K562 (cell line): ENCODE data around the gene PRDX2. TPM values are rescaled to one million over a fixed set of nuclear protein-coding genes. Genes with fewer than 3 reads are reported as not detected.

ENCODE experiments used
- ARID1B ChIP-seq: fragments of 450-650 bp; IDR thresholded peaks from 2 replicates; pipeline ENCODE4 v1.6.1; 2016; ENCODE audit warnings: antibody characterized with exemption, mild to moderate bottlenecking, inconsistent platforms
- ATF3 ChIP-seq, 2 experiments: fragments of 450-650 bp in 1 of 2; sonication (generic) in 1 of 2; formaldehyde crosslinking in 1 of 2; IDR thresholded peaks in 1 of 2; conservative IDR thresholded peaks in 1 of 2; 2 replicates each; pipeline versions ENCODE4 v1.6.1 to v1.8.1; 2016 to 2023; ENCODE audit warnings: mild to moderate bottlenecking in 2 of 2, moderate library complexity in 2 of 2, inconsistent platforms in 1 of 2, missing genetic modification reagents in 1 of 2
- BACH1 ChIP-seq: fragments of 200-800 bp; sonication (Bioruptor generic); IDR thresholded peaks from 2 replicates; pipeline ENCODE4 v1.6.1; 2016; ENCODE audit warnings: missing genetic modification characterization, missing compliant biosample characterization
- BCOR ChIP-seq: fragments of 450-650 bp; IDR thresholded peaks from 2 replicates; pipeline ENCODE4 v1.6.1; 2016
- CBFA2T3 ChIP-seq: fragments of 450-650 bp; IDR thresholded peaks from 2 replicates; pipeline ENCODE4 v1.6.1; 2017
- CCAR2 ChIP-seq: fragments of 200-400 bp; formaldehyde crosslinking; IDR thresholded peaks from 2 replicates; pipeline ENCODE4 v1.6.1; 2017; ENCODE audit warnings: mild to moderate bottlenecking, low read depth, low read length
- CREB3L1 ChIP-seq: fragments of 450-650 bp; IDR thresholded peaks from 2 replicates; pipeline ENCODE4 v1.6.1; 2014; ENCODE audit warnings: low read depth, mild to moderate bottlenecking, moderate library complexity, borderline replicate concordance
- MAFF ChIP-seq: IDR thresholded peaks from 2 replicates; pipeline ENCODE4 v1.6.1; 2012; ENCODE audit warnings: low read length, improper control_type of control experiment
- MEIS2 ChIP-seq: fragments of 450-650 bp; IDR thresholded peaks from 2 replicates; pipeline ENCODE4 v1.6.1; 2014; ENCODE audit warnings: mild to moderate bottlenecking; ENCODE audit not compliant: partially characterized antibody
- MTA1 ChIP-seq: fragments of 450-650 bp; IDR thresholded peaks from 2 replicates; pipeline ENCODE4 v1.6.1; 2017; ENCODE audit warnings: borderline replicate concordance
- POLR2B ChIP-seq: fragments of 450-650 bp; IDR thresholded peaks from 2 replicates; pipeline ENCODE4 v1.6.1; 2018; ENCODE audit warnings: low read depth; ENCODE audit not compliant: partially characterized antibody
- PRPF4 ChIP-seq: fragments of 200-400 bp; formaldehyde crosslinking; IDR thresholded peaks from one replicate; pipeline ENCODE4 v1.6.1; 2017; ENCODE audit warnings: low read length, low read depth, mild to moderate bottlenecking; ENCODE audit not compliant: insufficient read depth, poor library complexity, severe bottlenecking
- SMARCA5 ChIP-seq: fragments of 450-650 bp; IDR thresholded peaks from 2 replicates; pipeline ENCODE4 v1.6.1; 2016
- THAP12 ChIP-seq: fragments of 250-450 bp; sonication (Bioruptor Pico); IDR thresholded peaks from 2 replicates; pipeline ENCODE4 v1.9.0; 2021; ENCODE audit warnings: mild to moderate bottlenecking, inconsistent platforms
- ZNF830 ChIP-seq: fragments of 250-450 bp; sonication (Bioruptor Pico); IDR thresholded peaks from 2 replicates; pipeline ENCODE4 v1.5.0; 2021; ENCODE audit warnings: mild to moderate bottlenecking
- ZSCAN29 ChIP-seq: fragments of 450-650 bp; IDR thresholded peaks from 2 replicates; pipeline ENCODE4 v1.6.1; 2017
- polyA plus RNA-seq, 8 experiments: library from polyadenylated mRNA; depleted of rRNA in 4 of 8; stranded (reverse) in 5 of 8; unstranded in 3 of 8; fragments of >200 nt; fragmentation: Nextera tagmentation in 2 of 8; fragmentation: Illumina TruSeq in 1 of 8; extraction: Ambion mirVana in 2 of 8; extraction: Trizol in 1 of 8; gene quantifications; 2 replicates each; pipeline versions ENCODE4 v1.2.1 to v1.2.3, GENCODE V29; 2011 to 2014; ENCODE audit warnings: inconsistent platforms in 1 of 8, missing spikeins in 1 of 8
- total RNA-seq, 7 experiments: library from RNA; depleted of rRNA in 6 of 7; stranded (reverse); fragments of >200 nt in 6 of 7; fragmentation: Illumina TruSeq in 2 of 7; extraction: Trizol in 2 of 7; gene quantifications; 2 replicates each; pipeline versions ENCODE4 v1.2.1 to v1.2.3, GENCODE V29; 2011 to 2021; ENCODE audit warnings: low replicate concordance in 1 of 7
- TF ChIP-seq, protein P1 (sequence below): sonication (generic); formaldehyde crosslinking; IDR thresholded peaks from 2 replicates; pipeline ENCODE4 v1.8.0; 2023; ENCODE audit warnings: missing genetic modification reagents, mild to moderate bottlenecking, borderline replicate concordance

Gene PRDX2
- total and polyA plus RNA-seq, 9 of the 15 experiments (the other 6 are each of a cell fraction or from before 2014, with no cell fraction given) = 206 to 1,183 (median 415) TPM

- no peak for TF ChIP-seq POLR2B
- TF ChIP-seq, protein P1, sequence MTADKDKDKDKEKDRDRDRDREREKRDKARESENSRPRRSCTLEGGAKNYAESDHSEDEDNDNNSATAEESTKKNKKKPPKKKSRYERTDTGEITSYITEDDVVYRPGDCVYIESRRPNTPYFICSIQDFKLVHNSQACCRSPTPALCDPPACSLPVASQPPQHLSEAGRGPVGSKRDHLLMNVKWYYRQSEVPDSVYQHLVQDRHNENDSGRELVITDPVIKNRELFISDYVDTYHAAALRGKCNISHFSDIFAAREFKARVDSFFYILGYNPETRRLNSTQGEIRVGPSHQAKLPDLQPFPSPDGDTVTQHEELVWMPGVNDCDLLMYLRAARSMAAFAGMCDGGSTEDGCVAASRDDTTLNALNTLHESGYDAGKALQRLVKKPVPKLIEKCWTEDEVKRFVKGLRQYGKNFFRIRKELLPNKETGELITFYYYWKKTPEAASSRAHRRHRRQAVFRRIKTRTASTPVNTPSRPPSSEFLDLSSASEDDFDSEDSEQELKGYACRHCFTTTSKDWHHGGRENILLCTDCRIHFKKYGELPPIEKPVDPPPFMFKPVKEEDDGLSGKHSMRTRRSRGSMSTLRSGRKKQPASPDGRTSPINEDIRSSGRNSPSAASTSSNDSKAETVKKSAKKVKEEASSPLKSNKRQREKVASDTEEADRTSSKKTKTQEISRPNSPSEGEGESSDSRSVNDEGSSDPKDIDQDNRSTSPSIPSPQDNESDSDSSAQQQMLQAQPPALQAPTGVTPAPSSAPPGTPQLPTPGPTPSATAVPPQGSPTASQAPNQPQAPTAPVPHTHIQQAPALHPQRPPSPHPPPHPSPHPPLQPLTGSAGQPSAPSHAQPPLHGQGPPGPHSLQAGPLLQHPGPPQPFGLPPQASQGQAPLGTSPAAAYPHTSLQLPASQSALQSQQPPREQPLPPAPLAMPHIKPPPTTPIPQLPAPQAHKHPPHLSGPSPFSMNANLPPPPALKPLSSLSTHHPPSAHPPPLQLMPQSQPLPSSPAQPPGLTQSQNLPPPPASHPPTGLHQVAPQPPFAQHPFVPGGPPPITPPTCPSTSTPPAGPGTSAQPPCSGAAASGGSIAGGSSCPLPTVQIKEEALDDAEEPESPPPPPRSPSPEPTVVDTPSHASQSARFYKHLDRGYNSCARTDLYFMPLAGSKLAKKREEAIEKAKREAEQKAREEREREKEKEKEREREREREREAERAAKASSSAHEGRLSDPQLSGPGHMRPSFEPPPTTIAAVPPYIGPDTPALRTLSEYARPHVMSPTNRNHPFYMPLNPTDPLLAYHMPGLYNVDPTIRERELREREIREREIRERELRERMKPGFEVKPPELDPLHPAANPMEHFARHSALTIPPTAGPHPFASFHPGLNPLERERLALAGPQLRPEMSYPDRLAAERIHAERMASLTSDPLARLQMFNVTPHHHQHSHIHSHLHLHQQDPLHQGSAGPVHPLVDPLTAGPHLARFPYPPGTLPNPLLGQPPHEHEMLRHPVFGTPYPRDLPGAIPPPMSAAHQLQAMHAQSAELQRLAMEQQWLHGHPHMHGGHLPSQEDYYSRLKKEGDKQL (CRISPR knock-in tag) = no peak
- no peak for TF ChIP-seq CREB3L1
- peak; percentile 54; the same call in 1 of the 2 replicates for TF ChIP-seq THAP12 (CRISPR knock-in tag)
- peak; percentile 80 for TF ChIP-seq ATF3 (IDR thresholded peaks at IDR 0.05)
- 0 out of 2 replicates have a peak, but pooled peaks have one; percentile 42 for TF ChIP-seq ATF3 (CRISPR knock-in tag; conservative IDR thresholded peaks at IDR 0.05)
- no peak for TF ChIP-seq MEIS2
- TF ChIP-seq SMARCA5 = no peak
- peak; percentile 50; the same call in 1 of the 2 replicates for TF ChIP-seq ARID1B
- no peak for TF ChIP-seq MAFF
- TF ChIP-seq BACH1 = no peak
- TF ChIP-seq CBFA2T3 = no peak; the same call in none of the 2 replicates
- no peak for TF ChIP-seq CCAR2
- peak; percentile 93 for TF ChIP-seq MTA1
- no peak for TF ChIP-seq ZSCAN29
- no peak for TF ChIP-seq PRPF4
- no peak for TF ChIP-seq ZNF830 (CRISPR knock-in tag)
- no peak for TF ChIP-seq BCOR
Measured at GRCh38 chr19:12782424-12783290, 18.9 kb downstream of the PRDX2 start (continued).
